ENCODE data around the gene MFAP3L. TPM values are rescaled to one million over a fixed set of nuclear protein-coding genes. Genes with fewer than 3 reads are reported as not detected.

MFAP3L gene
- total RNA-seq, 1 donor from 2014 or later, result 2.2 TPM

- DNase-seq (ENCODE audit: low spot score in 2 of 2), result no peak
- no peaks in the 10 kb centered on the region for H3K36me3 ChIP-seq
- H3K9me3 ChIP-seq, result no peaks in the 10 kb centered on the region
- TF ChIP-seq CTCF (IDR thresholded peaks at IDR 0.05), result no peak
- no peak overlapping the region for H3K27ac ChIP-seq
- intact Hi-C loops (cut with DNase I), result no loop called here
- H3K4me3 ChIP-seq, result no peak overlapping the region
- no peaks in the 10 kb centered on the region for H3K27me3 ChIP-seq
- H3K4me1 ChIP-seq, result no peaks in the 10 kb centered on the region
Measured at GRCh38 chr4:170040031-170040680, 14.0 kb upstream of the MFAP3L start.

- intact Hi-C loops (cut with DNase I), result no loop called here
- H3K27me3 ChIP-seq, result no peaks in the 10 kb centered on the region
- no peaks in the 10 kb centered on the region for H3K36me3 ChIP-seq
- H3K9me3 ChIP-seq, result no peaks in the 10 kb centered on the region
- H3K4me3 ChIP-seq, result no peak overlapping the region
- no peaks in the 10 kb centered on the region for H3K4me1 ChIP-seq
- H3K27ac ChIP-seq, result no peak overlapping the region
- no peak for TF ChIP-seq CTCF (IDR thresholded peaks at IDR 0.05)
- DNase-seq (ENCODE audit: low spot score in 2 of 2), result no peak
Measured at GRCh38 chr4:170038769-170039168, 12.6 kb upstream of the MFAP3L start.

GRCh38 chr4:170038232-170038631 is 12.0 kb upstream of the MFAP3L start:
- Histone ChIP-seq H3K9me3 (no peaks in the 10 kb centered on the region), H3K4me1 (no peaks in the 10 kb centered on the region), H3K27me3 (no peaks in the 10 kb centered on the region), H3K4me3 (no peak overlapping the region), H3K36me3 (no peaks in the 10 kb centered on the region), H3K27ac (no peak overlapping the region)
- intact Hi-C loops (cut with DNase I), result no loop called here
- TF ChIP-seq CTCF (IDR thresholded peaks at IDR 0.05), result no peak
- DNase-seq (ENCODE audit: low spot score in 2 of 2), result no peak

- Histone ChIP-seq H3K9me3 (no peaks in the 10 kb centered on the region), H3K27me3 (no peaks in the 10 kb centered on the region), H3K4me3 (no peak overlapping the region), H3K27ac (no peak overlapping the region), H3K36me3 (no peaks in the 10 kb centered on the region), H3K4me1 (no peaks in the 10 kb centered on the region)
- intact Hi-C loops (cut with DNase I), result no loop called here
- no peak for TF ChIP-seq CTCF (IDR thresholded peaks at IDR 0.05)
- no peak for DNase-seq (ENCODE audit: low spot score in 2 of 2)
Measured at GRCh38 chr4:170037481-170037880, 11.3 kb upstream of the MFAP3L start.

GRCh38 chr4:170035845-170036244 is 9.7 kb upstream of the MFAP3L start:
- no peak for DNase-seq (ENCODE audit: low spot score in 2 of 2)
- Histone ChIP-seq H3K9me3 (no peaks in the 10 kb centered on the region), H3K27me3 (no peaks in the 10 kb centered on the region), H3K36me3 (no peaks in the 10 kb centered on the region), H3K4me1 (no peaks in the 10 kb centered on the region), H3K27ac (no peak overlapping the region), H3K4me3 (no peak overlapping the region)
- intact Hi-C loops (cut with DNase I), result no loop called here
- TF ChIP-seq CTCF (IDR thresholded peaks at IDR 0.05), result no peak

- Histone ChIP-seq H3K36me3 (no peaks in the 10 kb centered on the region), H3K27ac (no peak overlapping the region), H3K4me1 (no peaks in the 10 kb centered on the region), H3K9me3 (no peaks in the 10 kb centered on the region), H3K27me3 (no peaks in the 10 kb centered on the region), H3K4me3 (no peak overlapping the region)
- intact Hi-C loops (cut with DNase I), result no loop called here
- TF ChIP-seq CTCF (IDR thresholded peaks at IDR 0.05), result no peak
- DNase-seq (ENCODE audit: low spot score in 2 of 2), result no peak
Measured at GRCh38 chr4:170035231-170035630, 9.0 kb upstream of the MFAP3L start.
